HCT116 (cell line): ENCODE measurements around the gene NRSN1. TPM values are rescaled to one million over a fixed set of nuclear protein-coding genes. Genes with fewer than 3 reads are reported as not detected.

ENCODE experiments used
- ATAC-seq: fragments of 200-7000 bp; cut with Tn5 transposase; 2 replicates; pipeline ENCODE4 v1.9.1; 2020; ENCODE audit warnings: mild to moderate bottlenecking, moderate library complexity
- BruUV-seq: library from RNA; stranded (reverse); fragments of 400-500 nt; replicated peaks from 2 replicates; lab custom pipeline; 2021; lab: Mats Ljungman, UMichigan
- CTCF ChIA-PET: fragments of 300-600 bp; sonication (Branson Sonifier 250); formaldehyde crosslinking; loops from one replicate; lab custom pipeline; 2021; ENCODE audit warnings: antibody characterized with exemption; lab: Charles Lee
- POLR2A ChIA-PET: fragments of 300-600, 350-600 bp; sonication (Branson Sonifier 250); formaldehyde crosslinking; loops from one replicate; lab custom pipeline; 2021; ENCODE audit warnings: antibody characterized with exemption; lab: Charles Lee
- RAD21 ChIA-PET, 2 experiments: fragments of 300-600 bp; sonication (Branson Sonifier 250); formaldehyde crosslinking; loops; one replicate each; lab custom pipeline; 2023; ENCODE audit warnings: low total read pairs in 2 of 2; ENCODE audit not compliant: uncharacterized antibody in 2 of 2, unreplicated experiment in 2 of 2, low non-redundant PET in 1 of 2; lab: Charles Lee
- DNase-seq: peaks from one replicate; pipeline ENCODE4 v3.0.0-alpha.2; 2010; ENCODE audit warnings: low read depth, low spot score
- H2AFZ ChIP-seq: fragments of 200-600 bp; shearing (Covaris generic), sonication (generic); 2 replicates; pipeline ENCODE4 v1.6.1; 2017; ENCODE audit warnings: low read depth, mixed run types, mixed read lengths, antibody characterized with exemption, low read length; ENCODE audit not compliant: poor library complexity, severe bottlenecking
- H3K27ac ChIP-seq: 2 replicates; pipeline ENCODE4 v1.5.1; 2012; ENCODE audit warnings: low read depth, low read length
- H3K27me3 ChIP-seq: fragments of 200-600 bp; sonication (generic); 2 replicates; pipeline ENCODE4 v1.6.1; 2016; ENCODE audit warnings: mixed run types, low read length, mixed read lengths; ENCODE audit not compliant: insufficient read depth
- H3K36me3 ChIP-seq, 2 experiments: fragments of 200-500 bp in 1 of 2; fragments of 200-600 bp in 1 of 2; sonication (Bioruptor generic) in 1 of 2; sonication (generic) in 1 of 2; 2 replicates each; pipeline versions ENCODE4 v1.5.1 to v1.6.1; 2014 to 2016; ENCODE audit warnings: low read length in 2 of 2, inconsistent platforms in 1 of 2, mixed read lengths in 1 of 2, mixed run types in 1 of 2; ENCODE audit not compliant: insufficient read depth in 2 of 2, control insufficient read depth in 1 of 2
- H3K4me1 ChIP-seq, 2 experiments: fragments of 200-600 bp in 1 of 2; sonication (generic) in 1 of 2; 2 replicates each; pipeline versions ENCODE4 v1.5.1 to v1.6.1; 2012 to 2017; ENCODE audit warnings: low read length in 2 of 2, inconsistent platforms in 1 of 2, mild to moderate bottlenecking in 1 of 2, mixed read lengths in 1 of 2, mixed run types in 1 of 2, moderate library complexity in 1 of 2; ENCODE audit not compliant: insufficient read depth in 2 of 2, control insufficient read depth in 1 of 2
- H3K4me2 ChIP-seq: fragments of 200-600 bp; sonication (generic); 2 replicates; pipeline ENCODE4 v1.6.1; 2017; ENCODE audit warnings: mixed run types, low read length, mixed read lengths
- H3K4me3 ChIP-seq, 2 experiments: fragments of 200-600 bp in 1 of 2; sonication (generic) in 1 of 2; replicated peaks in 1 of 2; 2 replicates each; pipeline ENCODE4 v1.5.1; 2011 to 2016; ENCODE audit warnings: low read length in 2 of 2, control low read depth in 1 of 2, low read depth in 1 of 2, mild to moderate bottlenecking in 1 of 2, mixed read lengths in 1 of 2, mixed run types in 1 of 2
- H3K79me2 ChIP-seq: fragments of 200-600 bp; sonication (generic); 2 replicates; pipeline ENCODE4 v1.6.1; 2017; ENCODE audit warnings: mild to moderate bottlenecking, mixed run types, low read length, moderate library complexity, mixed read lengths; ENCODE audit not compliant: insufficient read depth
- H3K9ac ChIP-seq: fragments of 200-600 bp; sonication (generic); 2 replicates; pipeline ENCODE4 v1.6.1; 2016; ENCODE audit warnings: low read length, mixed read lengths
- H3K9me2 ChIP-seq: fragments of 200-600 bp; sonication (generic), shearing (Covaris generic); 2 replicates; pipeline ENCODE4 v1.6.1; 2017; ENCODE audit warnings: mixed run types, mild to moderate bottlenecking, moderate library complexity; ENCODE audit not compliant: insufficient read depth
- H3K9me3 ChIP-seq, 2 experiments: fragments of 200-500 bp in 1 of 2; fragments of 200-600 bp in 1 of 2; sonication (Bioruptor generic) in 1 of 2; sonication (generic) in 1 of 2; 2 replicates each; pipeline ENCODE4 v1.6.1; 2014 to 2017; ENCODE audit warnings: low read length in 2 of 2, mixed read lengths in 2 of 2, inconsistent platforms in 1 of 2, low read depth in 1 of 2, mild to moderate bottlenecking in 1 of 2, mixed run types in 1 of 2, moderate library complexity in 1 of 2; ENCODE audit not compliant: control insufficient read depth in 1 of 2, insufficient read depth in 1 of 2
- H4K20me1 ChIP-seq: fragments of 200-600 bp; sonication (generic), shearing (Covaris generic); 2 replicates; pipeline ENCODE4 v1.6.1; 2017; ENCODE audit warnings: mixed run types, mild to moderate bottlenecking, moderate library complexity; ENCODE audit not compliant: insufficient read depth
- ATF3 ChIP-seq: IDR thresholded peaks from 2 replicates; pipeline ENCODE4 v1.6.1; 2012
- ELF1 ChIP-seq: IDR thresholded peaks from 2 replicates; pipeline ENCODE4 v1.6.1; 2012; ENCODE audit warnings: low read depth, borderline replicate concordance
- POLR2A ChIP-seq: IDR thresholded peaks from 2 replicates; pipeline ENCODE4 v1.7.0; 2011; ENCODE audit warnings: borderline replicate concordance; ENCODE audit not compliant: insufficient read depth, insufficient read length; ENCODE audit errors: extremely low read depth
- RAD21 ChIP-seq: IDR thresholded peaks from 2 replicates; pipeline ENCODE4 v1.6.1; 2012; ENCODE audit warnings: low read depth, mild to moderate bottlenecking
- ZFX ChIP-seq: fragments of 450-650 bp; IDR thresholded peaks from 2 replicates; pipeline ENCODE4 v1.6.1; 2017
- intact Hi-C: fragments of 100-400 bp; cut with micrococcal nuclease; formaldehyde crosslinking; loops from 2 replicates; pipeline ENCODE4 v1.10.0; 2022
- total RNA-seq: library from RNA; stranded (reverse); gene quantifications from one replicate; pipeline ENCODE4 v1.2.1, GENCODE V29; 2021; ENCODE audit not compliant: unreplicated experiment
- TF ChIP-seq, protein P1 (sequence below): IDR thresholded peaks from 2 replicates; pipeline ENCODE4 v1.6.1; 2012

The NRSN1 gene
- total RNA-seq, 1 experiment from 2014 or later, result not detected

DNA sequence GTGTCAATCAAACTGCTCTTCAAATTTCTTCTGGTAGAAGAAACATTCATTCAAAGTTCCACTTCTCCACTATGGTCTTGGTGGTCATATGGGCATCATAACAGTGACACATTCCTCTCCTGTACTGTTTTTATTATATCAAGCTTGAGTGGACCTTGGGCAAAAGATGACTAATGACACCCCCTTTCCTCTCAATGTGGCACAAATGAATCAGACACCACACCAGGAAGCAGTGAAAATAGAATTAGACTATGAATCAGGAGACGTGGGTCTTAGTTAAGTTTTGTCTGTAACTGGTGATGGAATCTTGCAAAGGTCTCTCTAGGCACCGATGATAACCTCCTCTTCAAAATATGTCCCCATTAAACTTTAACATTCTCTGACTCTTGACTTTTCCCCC lies 9.0 kb upstream of the NRSN1 start:
- H3K36me3 ChIP-seq, result no peaks in the 10 kb centered on the region
- H3K27me3 ChIP-seq, result 0 out of 2 replicates have a peak, but pooled peaks cover 4% of the 10 kb centered on the region
- H4K20me1 ChIP-seq, result no peaks in the 10 kb centered on the region
- H3K9me2 ChIP-seq, result no peaks in the 10 kb centered on the region
- H3K4me3 ChIP-seq, result no peak overlapping the region
- H3K79me2 ChIP-seq, result no peaks in the 10 kb centered on the region
- ATAC-seq (no peak), DNase-seq (no peak)
- H3K9me3 ChIP-seq, result no peaks in the 10 kb centered on the region
- no TSS peak for BruUV-seq
- TF ChIP-seq POLR2A, result no peak
- RAD21 ChIA-PET, result no interaction called here
- POLR2A ChIA-PET, result no interaction called here
- no peak overlapping the region for H3K27ac ChIP-seq
- no peak overlapping the region for H3K9ac ChIP-seq
- H3K4me2 ChIP-seq, result no peak overlapping the region
- H3K4me1 ChIP-seq, result no peaks in the 10 kb centered on the region
- CTCF ChIA-PET, result interaction anchor here (1.6 kb wide), 1 partner anchor 12 kb away, joined by 3 read pairs; no protein-coding TSS in a partner anchor
- no peak overlapping the region for H2AFZ ChIP-seq
- intact Hi-C loops, result no loop called here

DNA sequence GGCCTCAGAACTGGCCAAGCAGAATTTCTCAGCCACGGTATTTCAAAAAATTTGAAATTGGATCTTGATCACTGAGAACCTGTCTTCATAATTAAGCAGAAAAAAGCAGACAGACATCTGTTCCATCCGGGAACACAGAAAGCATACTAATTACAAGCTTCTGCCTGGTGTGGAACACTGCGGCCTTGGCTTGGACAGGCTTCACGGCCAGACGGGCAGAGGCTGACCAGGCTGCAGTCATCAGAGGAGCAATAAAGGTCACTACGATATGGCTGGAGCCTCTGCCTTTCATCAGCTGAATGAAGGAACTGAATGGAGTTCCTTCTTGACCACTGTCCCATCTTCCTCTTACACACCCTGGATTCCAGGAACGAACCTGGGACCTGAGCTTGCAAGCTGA lies 3.9 kb upstream of the NRSN1 start:
- DNase-seq (no peak), ATAC-seq (no peak)
- H3K27me3 ChIP-seq, result peaks cover 13% of the 10 kb centered on the region; the same call in 1 of the 2 replicates
- no peaks in the 10 kb centered on the region for H3K9me2 ChIP-seq
- no peak overlapping the region for H3K4me3 ChIP-seq
- H3K36me3 ChIP-seq, result no peaks in the 10 kb centered on the region
- no peaks in the 10 kb centered on the region for H3K9me3 ChIP-seq
- no peak overlapping the region for H3K27ac ChIP-seq
- RAD21 ChIA-PET, result no interaction called here
- TF ChIP-seq ZFX (no peak), RAD21 (no peak), ATF3 (no peak), ELF1 (no peak)
- TF ChIP-seq, protein P1, sequence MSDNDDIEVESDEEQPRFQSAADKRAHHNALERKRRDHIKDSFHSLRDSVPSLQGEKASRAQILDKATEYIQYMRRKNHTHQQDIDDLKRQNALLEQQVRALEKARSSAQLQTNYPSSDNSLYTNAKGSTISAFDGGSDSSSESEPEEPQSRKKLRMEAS, result no peak
- no peaks in the 10 kb centered on the region for H3K79me2 ChIP-seq
- POLR2A ChIA-PET, result no interaction called here
- no TSS peak for BruUV-seq
- no peak overlapping the region for H3K9ac ChIP-seq
- H3K4me1 ChIP-seq, result no peaks in the 10 kb centered on the region
- intact Hi-C loops, result no loop called here
- CTCF ChIA-PET, result no interaction called here
- no peak overlapping the region for H3K4me2 ChIP-seq
- H2AFZ ChIP-seq, result no peak overlapping the region
- no peaks in the 10 kb centered on the region for H4K20me1 ChIP-seq
